Smooth muscle cell (in vitro differentiated cells): ENCODE data around the gene COL4A2. TPM values are rescaled to one million over a fixed set of nuclear protein-coding genes. Genes with fewer than 3 reads are reported as not detected.

Experiments used
- DNase-seq: peaks from one replicate; lab custom pipeline; 2025; ENCODE audit not compliant: unreplicated experiment; lab: John Stamatoyannopoulos, UW
- H2AFZ ChIP-seq: fragments of 200-600 bp; sonication (generic); 2 replicates; pipeline ENCODE4 v1.6.0; 2016; ENCODE audit warnings: antibody characterized with exemption, low read depth, mild to moderate bottlenecking
- H3F3A ChIP-seq: fragments of 200-600 bp; sonication (generic); 2 replicates; pipeline ENCODE4 v1.6.0; 2017; ENCODE audit warnings: antibody characterized with exemption, low read depth
- H3K27ac ChIP-seq: fragments of 200-600 bp; sonication (generic); 2 replicates; pipeline ENCODE4 v1.5.1; 2016; ENCODE audit warnings: low read depth, mild to moderate bottlenecking
- H3K27me3 ChIP-seq: fragments of 200-600 bp; sonication (generic); 2 replicates; pipeline ENCODE4 v1.6.1; 2016; ENCODE audit warnings: low read depth, mild to moderate bottlenecking
- H3K36me3 ChIP-seq: fragments of 200-600 bp; sonication (generic); 2 replicates; pipeline ENCODE4 v1.5.1; 2016; ENCODE audit warnings: low read depth
- H3K4me1 ChIP-seq: fragments of 200-600 bp; sonication (generic); 2 replicates; pipeline ENCODE4 v1.5.1; 2016; ENCODE audit warnings: low read depth
- H3K4me2 ChIP-seq: fragments of 200-600 bp; sonication (generic); 2 replicates; pipeline ENCODE4 v1.6.0; 2016; ENCODE audit warnings: mild to moderate bottlenecking
- H3K4me3 ChIP-seq: fragments of 200-600 bp; sonication (generic); 2 replicates; pipeline ENCODE4 v1.5.1; 2016; ENCODE audit warnings: mild to moderate bottlenecking
- H3K79me2 ChIP-seq: fragments of 200-600 bp; sonication (generic); 2 replicates; pipeline ENCODE4 v1.6.0; 2016; ENCODE audit warnings: low read depth, mild to moderate bottlenecking
- H3K9ac ChIP-seq: fragments of 200-600 bp; sonication (generic); 2 replicates; pipeline ENCODE4 v1.6.0; 2016; ENCODE audit warnings: low read depth
- H3K9me3 ChIP-seq: fragments of 200-600 bp; sonication (generic); replicated peaks from 2 replicates; pipeline ENCODE4 v1.5.1; 2016; ENCODE audit warnings: low read depth
- H4K20me1 ChIP-seq: fragments of 200-600 bp; sonication (generic); 2 replicates; pipeline ENCODE4 v1.6.0; 2016; ENCODE audit warnings: low read depth
- WGBS: methylation state at CpG from one replicate; pipeline ENCODE4 v1.1.7; 2016; ENCODE audit warnings: low lambda C conversion rate; 5-methylcytosine and 5-hydroxymethylcytosine counted together
- polyA plus RNA-seq: library from polyadenylated mRNA; unstranded; fragments of >200 nt; fragmentation: Nextera tagmentation; extraction: Ambion mirVana; gene quantifications from 2 replicates; pipeline ENCODE4 v1.2.1, GENCODE V29; 2016
- total RNA-seq: library from RNA; depleted of rRNA; stranded (reverse); fragments of >200 nt; gene quantifications from 2 replicates; pipeline ENCODE4 v1.2.3, GENCODE V29; 2014
- TF ChIP-seq, protein P1 (sequence below): fragments of 200-600 bp; sonication (generic); IDR thresholded peaks from 2 replicates; pipeline ENCODE4 v1.5.1; 2017; ENCODE audit warnings: borderline replicate concordance, mild to moderate bottlenecking, antibody characterized with exemption; ENCODE audit not compliant: insufficient read depth, poor library complexity, severe bottlenecking

COL4A2 gene
- total and polyA plus RNA-seq, 2 experiments from 2014 or later = 1,456 to 2,786 TPM

DNA sequence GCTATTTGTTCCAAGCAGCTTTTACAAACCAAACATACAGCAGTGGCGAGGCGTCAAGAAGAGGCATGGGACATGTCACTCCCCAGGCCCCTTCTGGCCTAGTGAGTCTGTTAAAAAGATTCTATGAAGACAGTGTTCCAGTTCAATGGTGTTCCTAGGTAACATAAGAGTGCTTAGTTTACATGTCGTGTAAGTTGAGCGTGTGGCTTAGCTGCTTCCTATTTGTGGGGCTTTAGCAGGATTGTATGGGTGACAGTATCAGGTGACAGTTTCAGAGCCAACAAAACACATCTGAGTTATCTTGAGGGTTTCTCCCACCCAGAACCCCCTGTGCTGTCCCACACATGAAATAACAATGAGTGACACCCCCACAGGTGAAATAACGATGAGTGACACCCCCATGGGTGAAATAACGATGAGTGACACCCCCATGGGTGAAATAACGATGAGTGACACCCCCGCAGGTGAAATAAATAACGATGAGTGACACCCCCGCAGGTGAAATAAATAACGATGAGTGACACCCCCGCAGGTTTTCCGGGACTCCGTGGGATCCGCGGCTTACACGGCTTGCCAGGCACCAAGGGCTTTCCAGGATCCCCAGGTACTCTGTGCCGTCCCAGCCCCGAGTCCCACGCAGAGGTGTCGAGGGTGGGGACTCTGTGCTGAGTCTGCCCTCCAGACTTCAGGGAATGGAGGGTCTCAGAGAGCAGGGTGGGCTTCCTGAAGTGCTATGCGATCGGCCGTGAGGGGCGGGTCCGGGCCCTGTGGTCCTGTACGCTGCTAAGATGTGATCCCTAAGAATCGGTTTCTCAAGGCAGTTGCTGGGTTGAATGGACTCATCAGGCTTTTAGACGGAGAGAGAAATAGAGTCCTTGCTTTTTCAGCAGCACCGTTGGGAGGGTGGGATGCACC lies 185.9 kb downstream of the COL4A2 start:
- no peaks in the 10 kb centered on the region for H3K27me3 ChIP-seq
- H3F3A ChIP-seq = peaks cover 78% of the 10 kb centered on the region
- H3K4me3 ChIP-seq = no peak overlapping the region
- no peaks in the 10 kb centered on the region for H3K4me1 ChIP-seq
- H3K9ac ChIP-seq = no peak overlapping the region
- peak overlapping the region; percentile 11 for H3K27ac ChIP-seq
- H4K20me1 ChIP-seq = peaks cover 86% of the 10 kb centered on the region
- no peak overlapping the region for H2AFZ ChIP-seq
- H3K4me2 ChIP-seq = no peak overlapping the region
- WGBS = 93% methylated on average over 29 of the region's 30 CpGs
- H3K36me3 ChIP-seq = peaks cover 33% of the 10 kb centered on the region
- TF ChIP-seq, protein P1, sequence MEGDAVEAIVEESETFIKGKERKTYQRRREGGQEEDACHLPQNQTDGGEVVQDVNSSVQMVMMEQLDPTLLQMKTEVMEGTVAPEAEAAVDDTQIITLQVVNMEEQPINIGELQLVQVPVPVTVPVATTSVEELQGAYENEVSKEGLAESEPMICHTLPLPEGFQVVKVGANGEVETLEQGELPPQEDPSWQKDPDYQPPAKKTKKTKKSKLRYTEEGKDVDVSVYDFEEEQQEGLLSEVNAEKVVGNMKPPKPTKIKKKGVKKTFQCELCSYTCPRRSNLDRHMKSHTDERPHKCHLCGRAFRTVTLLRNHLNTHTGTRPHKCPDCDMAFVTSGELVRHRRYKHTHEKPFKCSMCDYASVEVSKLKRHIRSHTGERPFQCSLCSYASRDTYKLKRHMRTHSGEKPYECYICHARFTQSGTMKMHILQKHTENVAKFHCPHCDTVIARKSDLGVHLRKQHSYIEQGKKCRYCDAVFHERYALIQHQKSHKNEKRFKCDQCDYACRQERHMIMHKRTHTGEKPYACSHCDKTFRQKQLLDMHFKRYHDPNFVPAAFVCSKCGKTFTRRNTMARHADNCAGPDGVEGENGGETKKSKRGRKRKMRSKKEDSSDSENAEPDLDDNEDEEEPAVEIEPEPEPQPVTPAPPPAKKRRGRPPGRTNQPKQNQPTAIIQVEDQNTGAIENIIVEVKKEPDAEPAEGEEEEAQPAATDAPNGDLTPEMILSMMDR = no peak
- H3K79me2 ChIP-seq = peaks cover 4% of the 10 kb centered on the region
- H3K9me3 ChIP-seq = no peaks in the 10 kb centered on the region
- DNase-seq = no peak

DNA sequence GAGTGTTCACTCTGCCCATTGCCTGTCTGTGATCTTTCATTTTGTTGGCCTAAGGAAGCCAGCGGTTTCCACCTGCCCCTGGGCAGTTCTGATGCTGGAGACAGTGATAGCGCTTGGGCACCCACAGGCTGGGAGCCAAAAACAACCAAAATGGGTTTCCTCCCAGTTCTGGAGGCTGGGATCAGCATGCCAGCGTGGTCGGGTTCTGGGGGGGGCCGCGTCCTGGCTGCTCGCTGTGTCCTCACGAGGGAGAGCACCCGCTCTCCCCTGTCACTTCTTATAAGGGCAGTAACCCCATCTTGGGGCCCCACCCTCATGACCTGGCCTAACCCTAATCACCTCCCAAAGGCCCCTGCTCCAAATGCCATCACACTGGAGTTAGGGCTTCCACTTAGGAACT lies 186.5 kb downstream of the COL4A2 start:
- DNase-seq = no peak
- Histone ChIP-seq H3F3A (peaks cover 77% of the 10 kb centered on the region), H3K4me1 (no peaks in the 10 kb centered on the region), H3K79me2 (peaks cover 4% of the 10 kb centered on the region), H3K27me3 (no peaks in the 10 kb centered on the region), H3K27ac (peak overlapping the region; percentile 47), H2AFZ (no peak overlapping the region), H3K9me3 (no peaks in the 10 kb centered on the region), H3K4me3 (no peak overlapping the region), H3K4me2 (no peak overlapping the region), H4K20me1 (peaks cover 86% of the 10 kb centered on the region), H3K36me3 (peaks cover 33% of the 10 kb centered on the region), H3K9ac (no peak overlapping the region)
- WGBS = over 99% methylated on average over 9 of the region's 9 CpGs
- TF ChIP-seq, protein P1 = no peak

DNA sequence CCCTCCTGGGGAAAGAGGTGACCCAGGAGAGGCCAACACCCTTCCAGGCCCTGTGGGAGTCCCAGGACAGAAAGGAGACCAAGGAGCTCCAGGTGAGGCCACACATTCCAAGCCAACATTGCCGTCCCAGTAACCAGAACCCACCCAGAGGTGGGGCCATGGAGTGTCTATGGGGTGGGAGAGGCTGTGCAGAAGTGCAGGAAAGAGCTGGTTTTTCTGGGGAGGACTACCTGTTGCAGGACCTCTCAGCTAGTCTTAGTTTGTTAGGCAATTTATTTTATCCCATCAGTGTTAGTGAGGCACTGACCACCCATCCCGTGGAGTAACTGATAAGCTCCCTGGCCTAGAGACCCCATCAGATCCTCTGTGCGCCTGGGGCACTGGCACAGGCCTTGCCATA lies 188.3 kb downstream of the COL4A2 start:
- Histone ChIP-seq H3K9ac (no peak overlapping the region), H3K9me3 (no peaks in the 10 kb centered on the region), H3K4me2 (no peak overlapping the region), H3K79me2 (no peaks in the 10 kb centered on the region), H2AFZ (no peak overlapping the region), H3K36me3 (peaks cover 24% of the 10 kb centered on the region), H3K4me1 (peaks cover 3% of the 10 kb centered on the region), H3F3A (peaks cover 75% of the 10 kb centered on the region), H3K27me3 (no peaks in the 10 kb centered on the region), H4K20me1 (peaks cover 86% of the 10 kb centered on the region), H3K4me3 (no peak overlapping the region), H3K27ac (peak overlapping the region; percentile 46)
- TF ChIP-seq, protein P1 = no peak
- 98% methylated on average over 3 of the region's 3 CpGs for WGBS
- DNase-seq = no peak
